ENCODE data around the gene TCFL5.

Gene TCFL5

GRCh38 chr20:62795023-62795761 lies 66.4 kb downstream of the TCFL5 start:
- DNase-seq (ENCODE audit: low read depth) = peak; percentile 46

- DNase-seq (ENCODE audit: low read depth) = peak; percentile 82
Observed at GRCh38 chr20:62794007-62794724, 67.5 kb downstream of the TCFL5 start.

GRCh38 chr20:62793757-62794006 lies 67.9 kb downstream of the TCFL5 start:
- DNase-seq (ENCODE audit: low read depth) = no peak

GRCh38 chr20:62792940-62793756 lies 68.5 kb downstream of the TCFL5 start:
- no peak for DNase-seq (ENCODE audit: low read depth)

- no peak for DNase-seq (ENCODE audit: low read depth)
Observed at GRCh38 chr20:62792182-62792939, 69.3 kb downstream of the TCFL5 start.

GRCh38 chr20:62791301-62792181 lies 70.1 kb downstream of the TCFL5 start:
- DNase-seq (ENCODE audit: low read depth) = no peak
